PFSK-1 (cell line): Measurements from ENCODE around the gene HTRA3.

Source experiments
- FOXP2 ChIP-seq: optimal IDR thresholded peaks from 2 replicates; pipeline ENCODE3; 2011; ENCODE audit warnings: borderline replicate concordance, control low read depth, inconsistent platforms; ENCODE audit not compliant: insufficient read depth; ENCODE audit errors: extremely low read length, extremely low read depth
- POLR2AphosphoS5 ChIP-seq: IDR thresholded peaks from 2 replicates; pipeline ENCODE4 v1.6.1; 2012; ENCODE audit warnings: low read depth, mild to moderate bottlenecking, control low read depth, low read length, moderate library complexity
- REST ChIP-seq, 2 experiments: IDR thresholded peaks; 2 replicates each; pipeline versions ENCODE4 v1.6.1 to v1.8.0; 2011 to 2012; ENCODE audit warnings: low read depth in 2 of 2, low read length in 2 of 2, control low read depth in 1 of 2, inconsistent platforms in 1 of 2, mild to moderate bottlenecking in 1 of 2, moderate library complexity in 1 of 2; ENCODE audit not compliant: insufficient read depth in 1 of 2
- SIN3A ChIP-seq: IDR thresholded peaks from 2 replicates; pipeline ENCODE4 v1.6.1; 2012; ENCODE audit warnings: mild to moderate bottlenecking, low read length, moderate library complexity, borderline replicate concordance; ENCODE audit not compliant: insufficient read depth
- TAF1 ChIP-seq: IDR thresholded peaks from 2 replicates; pipeline ENCODE4 v1.6.1; 2012; ENCODE audit warnings: low read length, control low read depth, borderline replicate concordance; ENCODE audit not compliant: insufficient read depth

HTRA3 gene

GRCh38 chr4:8274066-8274652, 4.6 kb downstream of the HTRA3 start:
- TF ChIP-seq POLR2AphosphoS5 (no peak), REST (IDR thresholded peaks at IDR 0.05; ENCODE audit: insufficient read depth in 1 of 2, low read depth in 2 of 2, low read length in 2 of 2) (no peak), FOXP2 (no peak), SIN3A (no peak), TAF1 (no peak)

- no peak for TF ChIP-seq FOXP2
- no peak for TF ChIP-seq TAF1
- no peak for TF ChIP-seq SIN3A
- TF ChIP-seq REST (IDR thresholded peaks at IDR 0.05; ENCODE audit: insufficient read depth in 1 of 2, low read depth in 2 of 2, low read length in 2 of 2): no peak
- TF ChIP-seq POLR2AphosphoS5: no peak
Measured at GRCh38 chr4:8274765-8275547, 5.4 kb downstream of the HTRA3 start.

DNA sequence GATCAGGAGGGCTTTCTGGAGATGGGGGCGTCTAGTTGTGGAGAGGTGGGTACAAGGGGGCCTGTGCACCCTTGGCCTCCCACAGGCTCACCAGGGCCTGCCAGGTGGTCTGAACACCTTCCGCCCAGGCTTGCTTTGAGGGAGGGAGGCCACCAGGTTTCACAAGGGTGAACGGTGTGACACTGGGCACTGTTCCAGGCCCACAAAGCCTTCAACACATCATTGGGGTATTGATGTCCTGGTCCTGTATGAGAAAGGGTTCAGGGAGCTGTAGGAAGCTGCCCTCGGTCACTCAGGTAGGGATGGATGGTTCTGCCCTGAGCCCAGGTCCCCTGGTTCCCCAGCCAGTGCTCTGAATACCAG, 6.0 kb downstream of the HTRA3 start:
- TF ChIP-seq REST (IDR thresholded peaks at IDR 0.05; ENCODE audit: insufficient read depth in 1 of 2, low read depth in 2 of 2, low read length in 2 of 2) (no peak), POLR2AphosphoS5 (no peak), SIN3A (no peak), FOXP2 (no peak), TAF1 (no peak)

GRCh38 chr4:8276358-8277240, 7.0 kb downstream of the HTRA3 start:
- TF ChIP-seq POLR2AphosphoS5 (no peak), REST (IDR thresholded peaks at IDR 0.05; ENCODE audit: insufficient read depth in 1 of 2, low read depth in 2 of 2, low read length in 2 of 2) (no peak), FOXP2 (no peak), TAF1 (no peak), SIN3A (no peak)
